Measurements from ENCODE around the gene SAMD4A.

Gene SAMD4A

GRCh38 chr14:54566410-54567223 is at the start of gene SAMD4A:
TSS of gene SAMD4A (plus strand) at chr14:54567128. CDS start at chr14:54567917, 789 bp downstream.
- no peak for DNase-seq

GRCh38 chr14:54524410-54524809 is 42.5 kb upstream of the SAMD4A start:
- DNase-seq: no peak

- no peak for DNase-seq
Observed at GRCh38 chr14:54528973-54529372, 38.0 kb upstream of the SAMD4A start.

GRCh38 chr14:54529811-54530210 is 37.1 kb upstream of the SAMD4A start:
- DNase-seq: no peak

GRCh38 chr14:54532111-54533012 is 34.6 kb upstream of the SAMD4A start:
- DNase-seq: no peak

- no peak for DNase-seq
Observed at GRCh38 chr14:54533100-54533499, 33.8 kb upstream of the SAMD4A start.

- no peak for DNase-seq
Observed at GRCh38 chr14:54535126-54535525, 31.8 kb upstream of the SAMD4A start.

- no peak for DNase-seq
Observed at GRCh38 chr14:54535646-54536045, 31.3 kb upstream of the SAMD4A start.

- no peak for DNase-seq
Observed at GRCh38 chr14:54537651-54538050, 29.3 kb upstream of the SAMD4A start.

GRCh38 chr14:54538055-54538454 is 28.9 kb upstream of the SAMD4A start:
- DNase-seq: no peak

GRCh38 chr14:54547583-54547982 is 19.3 kb upstream of the SAMD4A start:
- no peak for DNase-seq

- no peak for DNase-seq
Observed at GRCh38 chr14:54548491-54548890, 18.4 kb upstream of the SAMD4A start.

- DNase-seq: no peak
Observed at GRCh38 chr14:54549862-54550261, 17.1 kb upstream of the SAMD4A start.

GRCh38 chr14:54550514-54550913 is 16.4 kb upstream of the SAMD4A start:
- DNase-seq: no peak

- no peak for DNase-seq
Observed at GRCh38 chr14:54554401-54554800, 12.5 kb upstream of the SAMD4A start.

- no peak for DNase-seq
Observed at GRCh38 chr14:54555651-54556050, 11.3 kb upstream of the SAMD4A start.

GRCh38 chr14:54556535-54556934 is 10.4 kb upstream of the SAMD4A start:
- no peak for DNase-seq

- DNase-seq: no peak
Observed at GRCh38 chr14:54562334-54562733, 4.6 kb upstream of the SAMD4A start.

GRCh38 chr14:54564071-54564867 is 2.7 kb upstream of the SAMD4A start:
- peak; percentile 34 for DNase-seq

- DNase-seq: peak; percentile 41
Observed at GRCh38 chr14:54564868-54565784, 1.8 kb upstream of the SAMD4A start.

GRCh38 chr14:54565785-54566409 is 1.0 kb upstream of the SAMD4A start:
- DNase-seq: no peak
